Activated CD4-positive, alpha-beta memory T cell treated with anti-CD3 and anti-CD28 coated beads, Interleukin-2, amount 10 ng/mL, durations not matched to agents 7 days and 5 days (primary cell): Measurements from ENCODE around the gene PPP1R13B. TPM values are rescaled to one million over a fixed set of nuclear protein-coding genes. Genes with fewer than 3 reads are reported as not detected.

Experiments
- CTCF ChIA-PET: fragments of 350-600 bp; sonication (Branson Sonifier 250); formaldehyde crosslinking; loops from one replicate; lab custom pipeline; 2021; ENCODE audit warnings: antibody characterized with exemption, inconsistent platforms; lab: Charles Lee
- POLR2A ChIA-PET: fragments of 350-600 bp; sonication (Branson Sonifier 250); formaldehyde crosslinking; loops from one replicate; lab custom pipeline; 2021; ENCODE audit warnings: antibody characterized with exemption; lab: Charles Lee
- DNase-seq: peaks from one replicate; pipeline ENCODE4 v3.0.0-alpha.2; 2020
- H3K27ac Mint-ChIP-seq: one replicate; pipeline ENCODE4 v1.8.0; 2021; ENCODE audit warnings: mild to moderate bottlenecking, mixed read lengths
- H3K27me3 Mint-ChIP-seq: one replicate; pipeline ENCODE4 v1.8.0; 2021; ENCODE audit warnings: mixed read lengths
- H3K36me3 Mint-ChIP-seq: one replicate; pipeline ENCODE4 v1.8.0; 2021; ENCODE audit warnings: low read depth, mixed read lengths
- H3K4me1 Mint-ChIP-seq: one replicate; pipeline ENCODE4 v1.8.0; 2021; ENCODE audit warnings: mixed read lengths
- H3K4me3 Mint-ChIP-seq: one replicate; pipeline ENCODE4 v1.8.0; 2021; ENCODE audit warnings: mild to moderate bottlenecking, mixed read lengths
- H3K9me3 Mint-ChIP-seq: one replicate; pipeline ENCODE4 v1.8.0; 2021; ENCODE audit warnings: mixed read lengths
- total RNA-seq, 2 experiments: library from RNA; stranded (reverse); gene quantifications; one replicate each; pipeline ENCODE4 v1.2.3, GENCODE V29; 2021

PPP1R13B gene
- total RNA-seq, 2 experiments from 2014 or later = 10.7 to 15.9 TPM

GRCh38 chr14:103746701-103747100 lies 100.7 kb downstream of the PPP1R13B start:
- Mint-ChIP-seq H3K4me3 (no peak overlapping the region), H3K4me1 (peaks cover 12% of the 10 kb centered on the region), H3K9me3 (no peaks in the 10 kb centered on the region), H3K27me3 (no peaks in the 10 kb centered on the region), H3K36me3 (peaks cover 2% of the 10 kb centered on the region), H3K27ac (no peak overlapping the region)
- POLR2A ChIA-PET = no interaction called here
- DNase-seq = no peak
- CTCF ChIA-PET = no interaction called here

GRCh38 chr14:103745424-103745823 lies 102.0 kb downstream of the PPP1R13B start:
- POLR2A ChIA-PET = no interaction called here

GRCh38 chr14:103744621-103745395 lies 102.6 kb downstream of the PPP1R13B start:
- peaks cover 12% of the 10 kb centered on the region for H3K4me1 Mint-ChIP-seq
- POLR2A ChIA-PET = no interaction called here
- CTCF ChIA-PET = no interaction called here

More at GRCh38 chr14:103745424-103745823, 102.0 kb downstream of the PPP1R13B start:
- Mint-ChIP-seq H3K4me1 (peaks cover 12% of the 10 kb centered on the region), H3K4me3 (no peak overlapping the region), H3K36me3 (peaks cover 2% of the 10 kb centered on the region), H3K9me3 (no peaks in the 10 kb centered on the region), H3K27ac (no peak overlapping the region), H3K27me3 (no peaks in the 10 kb centered on the region)
- CTCF ChIA-PET = no interaction called here
- no peak for DNase-seq

GRCh38 chr14:103743691-103744090 lies 103.7 kb downstream of the PPP1R13B start:
- Mint-ChIP-seq H3K27me3 (no peaks in the 10 kb centered on the region), H3K9me3 (no peaks in the 10 kb centered on the region), H3K4me3 (no peak overlapping the region), H3K27ac (no peak overlapping the region), H3K36me3 (no peaks in the 10 kb centered on the region), H3K4me1 (peaks cover 8% of the 10 kb centered on the region)
- DNase-seq = no peak
- ChIA-PET POLR2A (no interaction called here), CTCF (interaction anchor here (1.2 kb wide), 1 partner anchor 11 kb away, joined by 3 read pairs; no protein-coding TSS in a partner anchor)

More at GRCh38 chr14:103744621-103745395, 102.6 kb downstream of the PPP1R13B start:
- Mint-ChIP-seq H3K27ac (no peak overlapping the region), H3K36me3 (peaks cover 2% of the 10 kb centered on the region), H3K4me3 (no peak overlapping the region), H3K9me3 (no peaks in the 10 kb centered on the region), H3K27me3 (no peaks in the 10 kb centered on the region)
- no peak for DNase-seq

- no peak overlapping the region for H3K27ac Mint-ChIP-seq
- ChIA-PET CTCF (interaction anchor here (0.6 to 1.2 kb wide), 2 partner anchors 10 to 166 kb away, joined by 3 read pairs; no protein-coding TSS in a partner anchor), POLR2A (interaction anchor here (0.5 kb wide), 1 partner anchor 218 kb away, joined by 3 read pairs; no protein-coding TSS in a partner anchor)
- H3K27me3 Mint-ChIP-seq = no peaks in the 10 kb centered on the region
- no peak for DNase-seq
- no peak overlapping the region for H3K4me3 Mint-ChIP-seq
- H3K36me3 Mint-ChIP-seq = no peaks in the 10 kb centered on the region
- H3K9me3 Mint-ChIP-seq = no peaks in the 10 kb centered on the region
- H3K4me1 Mint-ChIP-seq = no peaks in the 10 kb centered on the region
Observed at GRCh38 chr14:103742499-103743255, 104.7 kb downstream of the PPP1R13B start.

- H3K9me3 Mint-ChIP-seq = no peaks in the 10 kb centered on the region
- POLR2A ChIA-PET = interaction anchor here (1.4 kb wide), 1 partner anchor 26 kb away, joined by 5 read pairs; the partner anchor contains the start of gene ZFYVE21
- no peak overlapping the region for H3K27ac Mint-ChIP-seq
- H3K4me3 Mint-ChIP-seq = no peak overlapping the region
- no peaks in the 10 kb centered on the region for H3K36me3 Mint-ChIP-seq
- CTCF ChIA-PET = no interaction called here
- no peaks in the 10 kb centered on the region for H3K4me1 Mint-ChIP-seq
- no peak for DNase-seq
- no peaks in the 10 kb centered on the region for H3K27me3 Mint-ChIP-seq
Observed at GRCh38 chr14:103741876-103742275, 105.5 kb downstream of the PPP1R13B start.

GRCh38 chr14:103740991-103741689 lies 106.2 kb downstream of the PPP1R13B start:
- Mint-ChIP-seq H3K36me3 (no peaks in the 10 kb centered on the region), H3K4me1 (no peaks in the 10 kb centered on the region), H3K27me3 (no peaks in the 10 kb centered on the region), H3K4me3 (no peak overlapping the region), H3K9me3 (no peaks in the 10 kb centered on the region), H3K27ac (no peak overlapping the region)
- POLR2A ChIA-PET = interaction anchor here (1.4 kb wide), 1 partner anchor 25 kb away, joined by 5 read pairs; the partner anchor contains the start of gene ZFYVE21
- DNase-seq = no peak
- CTCF ChIA-PET = no interaction called here

GRCh38 chr14:103739793-103740501 lies 107.4 kb downstream of the PPP1R13B start:
- no peaks in the 10 kb centered on the region for H3K27me3 Mint-ChIP-seq
- CTCF ChIA-PET = no interaction called here
- H3K4me1 Mint-ChIP-seq = no peaks in the 10 kb centered on the region
- POLR2A ChIA-PET = interaction anchor here (1.0 kb wide), 1 partner anchor 52 kb away, joined by 3 read pairs; no protein-coding TSS in a partner anchor
- no peaks in the 10 kb centered on the region for H3K36me3 Mint-ChIP-seq
- no peak overlapping the region for H3K27ac Mint-ChIP-seq
- H3K9me3 Mint-ChIP-seq = no peaks in the 10 kb centered on the region
- no peak overlapping the region for H3K4me3 Mint-ChIP-seq
- DNase-seq = no peak

- CTCF ChIA-PET = no interaction called here
- Mint-ChIP-seq H3K4me1 (no peaks in the 10 kb centered on the region), H3K27ac (no peak overlapping the region), H3K9me3 (no peaks in the 10 kb centered on the region), H3K27me3 (no peaks in the 10 kb centered on the region), H3K36me3 (no peaks in the 10 kb centered on the region), H3K4me3 (no peak overlapping the region)
- POLR2A ChIA-PET = interaction anchor here (1.0 kb wide), 1 partner anchor 52 kb away, joined by 3 read pairs; no protein-coding TSS in a partner anchor
- DNase-seq = no peak
Observed at GRCh38 chr14:103739466-103739792, 107.9 kb downstream of the PPP1R13B start.

GRCh38 chr14:103738701-103739451 lies 108.5 kb downstream of the PPP1R13B start:
- Mint-ChIP-seq H3K4me1 (no peaks in the 10 kb centered on the region), H3K27me3 (no peaks in the 10 kb centered on the region), H3K9me3 (no peaks in the 10 kb centered on the region), H3K4me3 (no peak overlapping the region), H3K27ac (no peak overlapping the region), H3K36me3 (no peaks in the 10 kb centered on the region)
- DNase-seq = no peak
- ChIA-PET CTCF (no interaction called here), POLR2A (no interaction called here)

GRCh38 chr14:103738166-103738565 lies 109.2 kb downstream of the PPP1R13B start:
- Mint-ChIP-seq H3K9me3 (no peaks in the 10 kb centered on the region), H3K4me3 (no peak overlapping the region), H3K27me3 (no peaks in the 10 kb centered on the region), H3K36me3 (no peaks in the 10 kb centered on the region), H3K27ac (no peak overlapping the region), H3K4me1 (no peaks in the 10 kb centered on the region)
- DNase-seq = no peak
- ChIA-PET CTCF (no interaction called here), POLR2A (no interaction called here)
